SK-N-SH (cell line): ENCODE results near the gene SLC2A9. TPM values are rescaled to one million over a fixed set of nuclear protein-coding genes. Genes with fewer than 3 reads are reported as not detected.

Source experiments
- CTCF ChIA-PET: fragments of 300-600, 350-600 bp; formaldehyde crosslinking; extraction: SDS; loops from one replicate; lab custom pipeline; 2021; lab: Yijun Ruan, JAX
- POLR2A ChIA-PET: fragments of 350-600 bp; sonication (Branson Sonifier 250); formaldehyde crosslinking; extraction: SDS; loops from one replicate; lab custom pipeline; 2020; ENCODE audit warnings: antibody characterized with exemption, inconsistent platforms; lab: Yijun Ruan, JAX
- DNase-seq: peaks from one replicate; pipeline ENCODE4 v3.0.0; 2012
- H2AFZ ChIP-seq: fragments of 200-600 bp; sonication (generic); 2 replicates; pipeline ENCODE4 v1.8.1; 2016; ENCODE audit warnings: antibody characterized with exemption, mild to moderate bottlenecking, low read depth
- H3F3A ChIP-seq: fragments of 200-600 bp; sonication (generic); replicated peaks from 2 replicates; pipeline ENCODE3; 2016; ENCODE audit warnings: antibody characterized with exemption, mild to moderate bottlenecking; ENCODE audit not compliant: insufficient read depth
- H3K27ac ChIP-seq, 2 experiments: fragments of 200-500 bp in 1 of 2; fragments of 200-600 bp in 1 of 2; sonication (Bioruptor generic) in 1 of 2; sonication (generic), shearing (Covaris generic) in 1 of 2; 2 replicates each; pipeline versions ENCODE4 v1.5.1 to v1.6.1; 2014 to 2016; ENCODE audit warnings: low read depth in 2 of 2, inconsistent platforms in 1 of 2, low read length in 1 of 2, mild to moderate bottlenecking in 1 of 2, mixed read lengths in 1 of 2
- H3K27me3 ChIP-seq: fragments of 200-600 bp; sonication (generic), shearing (Covaris generic); 2 replicates; pipeline ENCODE4 v1.6.1; 2016; ENCODE audit warnings: mixed run types; ENCODE audit not compliant: insufficient read depth
- H3K36me3 ChIP-seq, 2 experiments: fragments of 200-500 bp in 1 of 2; fragments of 200-600 bp in 1 of 2; sonication (Bioruptor generic) in 1 of 2; sonication (generic) in 1 of 2; replicated peaks in 1 of 2; 2 replicates each; pipeline versions ENCODE3 to v1.5.1; 2014 to 2016; ENCODE audit warnings: low read length in 1 of 2, mild to moderate bottlenecking in 1 of 2; ENCODE audit not compliant: insufficient read depth in 2 of 2, control insufficient read depth in 1 of 2
- H3K4me1 ChIP-seq, 2 experiments: fragments of 200-500 bp in 1 of 2; fragments of 200-600 bp in 1 of 2; sonication (Bioruptor generic) in 1 of 2; sonication (generic), shearing (Covaris generic) in 1 of 2; 2 replicates each; pipeline versions ENCODE4 v1.5.1 to v1.6.1; 2014 to 2016; ENCODE audit warnings: low read depth in 1 of 2, low read length in 1 of 2, mixed run types in 1 of 2; ENCODE audit not compliant: insufficient read depth in 2 of 2, control insufficient read depth in 1 of 2
- H3K4me2 ChIP-seq: fragments of 200-600 bp; sonication (generic), shearing (Covaris generic); 2 replicates; pipeline ENCODE4 v1.6.1; 2017; ENCODE audit warnings: mixed run types
- H3K4me3 ChIP-seq, 2 experiments: fragments of 200-500 bp in 1 of 2; fragments of 200-600 bp in 1 of 2; sonication (Bioruptor generic) in 1 of 2; sonication (generic), shearing (Covaris generic) in 1 of 2; 2 replicates each; pipeline versions ENCODE4 v1.5.1 to v1.8.1; 2014 to 2016; ENCODE audit warnings: low read depth in 2 of 2, inconsistent platforms in 1 of 2, low read length in 1 of 2, mild to moderate bottlenecking in 1 of 2, mixed read lengths in 1 of 2, moderate library complexity in 1 of 2
- H3K79me2 ChIP-seq: fragments of 200-600 bp; sonication (generic); 2 replicates; pipeline ENCODE4 v1.8.1; 2017; ENCODE audit warnings: mild to moderate bottlenecking; ENCODE audit not compliant: insufficient read depth
- H3K9ac ChIP-seq: fragments of 200-600 bp; sonication (generic); 2 replicates; pipeline ENCODE4 v1.6.1; 2017; ENCODE audit warnings: mixed run types
- H3K9me2 ChIP-seq: fragments of 200-600 bp; sonication (generic); 2 replicates; pipeline ENCODE4 v1.6.1; 2017; ENCODE audit warnings: mixed run types
- H3K9me3 ChIP-seq: fragments of 200-600 bp; sonication (generic); 2 replicates; pipeline ENCODE4 v1.6.1; 2017; ENCODE audit warnings: mixed run types, mild to moderate bottlenecking, moderate library complexity
- H4K20me1 ChIP-seq: fragments of 200-600 bp; sonication (generic); 2 replicates; pipeline ENCODE4 v1.6.1; 2017; ENCODE audit warnings: mild to moderate bottlenecking, mixed run types; ENCODE audit not compliant: insufficient read depth
- CHD2 ChIP-seq: fragments of 150-350 bp; IDR thresholded peaks from 2 replicates; pipeline ENCODE4 v1.6.1; 2018; ENCODE audit warnings: low read length; ENCODE audit not compliant: partially characterized antibody
- ELF1 ChIP-seq: IDR thresholded peaks from 2 replicates; pipeline ENCODE4 v1.4.0; 2012
- EP300 ChIP-seq, 2 experiments: IDR thresholded peaks; 2 replicates each; pipeline versions ENCODE4 v1.4.0 to v1.6.1; 2012; ENCODE audit warnings: borderline replicate concordance in 1 of 2, low read depth in 1 of 2, low read length in 1 of 2
- FOXJ3 ChIP-seq: sonication (generic); formaldehyde crosslinking; IDR thresholded peaks from 2 replicates; pipeline ENCODE4 v1.5.1; 2020; ENCODE audit warnings: mild to moderate bottlenecking, missing genetic modification reagents
- FOXM1 ChIP-seq: IDR thresholded peaks from 2 replicates; pipeline ENCODE4 v1.4.0; 2012; ENCODE audit warnings: low read depth, mild to moderate bottlenecking
- MEF2A ChIP-seq: IDR thresholded peaks from 2 replicates; pipeline ENCODE4 v1.4.0; 2012; ENCODE audit warnings: low read depth, borderline replicate concordance
- MXI1 ChIP-seq: IDR thresholded peaks from 2 replicates; pipeline ENCODE4 v1.6.1; 2012; ENCODE audit warnings: mild to moderate bottlenecking, low read depth, low read length, improper control_type of control experiment
- NFIC ChIP-seq: IDR thresholded peaks from 2 replicates; pipeline ENCODE4 v1.4.0; 2012; ENCODE audit warnings: borderline replicate concordance
- RAD21 ChIP-seq: IDR thresholded peaks from 2 replicates; pipeline ENCODE4 v1.6.1; 2012; ENCODE audit warnings: mild to moderate bottlenecking, low read length
- RFX5 ChIP-seq: IDR thresholded peaks from 2 replicates; pipeline ENCODE4 v1.6.1; 2012; ENCODE audit warnings: mild to moderate bottlenecking, improper control_type of control experiment, low read length
- SMC3 ChIP-seq: IDR thresholded peaks from 2 replicates; pipeline ENCODE4 v1.6.1; 2012; ENCODE audit warnings: low read depth, low read length, improper control_type of control experiment
- TCF12 ChIP-seq: IDR thresholded peaks from 2 replicates; pipeline ENCODE4 v1.4.0; 2012
- TEAD4 ChIP-seq: IDR thresholded peaks from 2 replicates; pipeline ENCODE4 v1.4.0; 2012; ENCODE audit warnings: mild to moderate bottlenecking, borderline replicate concordance; ENCODE audit not compliant: insufficient read depth
- YY1 ChIP-seq: IDR thresholded peaks from 2 replicates; pipeline ENCODE4 v1.4.0; 2012; ENCODE audit warnings: low read depth, mild to moderate bottlenecking
- WGBS: methylation state at CpG from one replicate; pipeline ENCODE4 v1.1.6; 2017; ENCODE audit warnings: low lambda C conversion rate; 5-methylcytosine and 5-hydroxymethylcytosine counted together
- polyA plus RNA-seq, 3 experiments: library from polyadenylated mRNA; depleted of rRNA; stranded (reverse); fragments of >200 nt; gene quantifications; 2 replicates each; pipeline ENCODE4 v1.2.3, GENCODE V29; 2012
- TF ChIP-seq, protein P1 (sequence below): fragments of 150-350 bp; IDR thresholded peaks from 2 replicates; pipeline ENCODE4 v1.6.1; 2017; ENCODE audit warnings: antibody characterized with exemption, low read length, low read depth, borderline replicate concordance
- TF ChIP-seq, protein P2 (sequence below): IDR thresholded peaks from 2 replicates; pipeline ENCODE4; 2012
- TF ChIP-seq, protein P3 (sequence below): IDR thresholded peaks from 2 replicates; pipeline ENCODE4 v1.4.0; 2012; ENCODE audit warnings: low read depth, borderline replicate concordance

SLC2A9 gene
- polyA plus RNA-seq, 1 of the 3 experiments (the other 2 are of a cell fraction), result not detected

DNA sequence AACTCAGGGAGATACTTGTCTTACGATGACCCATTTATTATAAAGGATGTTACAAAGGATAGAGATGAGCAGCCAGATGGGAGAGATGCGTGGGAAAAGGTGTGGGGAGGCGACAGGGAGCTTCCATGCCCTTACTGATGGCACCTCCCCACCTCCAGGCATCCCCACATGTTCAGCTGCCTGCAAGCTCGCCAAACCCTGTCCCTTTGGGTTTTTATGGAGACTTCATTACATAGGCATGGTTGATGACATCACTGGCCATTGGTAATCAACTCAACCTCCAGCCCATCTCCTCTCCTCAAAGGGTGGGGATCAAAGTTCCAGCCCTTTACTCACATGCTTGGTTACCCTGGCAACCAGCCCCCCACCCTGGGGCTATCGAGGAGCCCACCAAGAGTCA, 29.4 kb upstream of the SLC2A9 start:
- H3K9me3 ChIP-seq, result no peaks in the 10 kb centered on the region
- H3K36me3 ChIP-seq, result no peaks in the 10 kb centered on the region
- H4K20me1 ChIP-seq, result no peaks in the 10 kb centered on the region
- no peak for DNase-seq
- H3K9ac ChIP-seq, result no peak overlapping the region
- H3K79me2 ChIP-seq, result no peaks in the 10 kb centered on the region
- CTCF ChIA-PET, result no interaction called here
- TF ChIP-seq TEAD4 (no peak), FOXJ3 (no peak), YY1 (no peak), RAD21 (no peak), RFX5 (no peak), MEF2A (no peak)
- TF ChIP-seq, protein P1, sequence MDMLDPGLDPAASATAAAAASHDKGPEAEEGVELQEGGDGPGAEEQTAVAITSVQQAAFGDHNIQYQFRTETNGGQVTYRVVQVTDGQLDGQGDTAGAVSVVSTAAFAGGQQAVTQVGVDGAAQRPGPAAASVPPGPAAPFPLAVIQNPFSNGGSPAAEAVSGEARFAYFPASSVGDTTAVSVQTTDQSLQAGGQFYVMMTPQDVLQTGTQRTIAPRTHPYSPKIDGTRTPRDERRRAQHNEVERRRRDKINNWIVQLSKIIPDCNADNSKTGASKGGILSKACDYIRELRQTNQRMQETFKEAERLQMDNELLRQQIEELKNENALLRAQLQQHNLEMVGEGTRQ, result no peak
- TF ChIP-seq, all 33 proteins: peak for 0
- Histone ChIP-seq H3K27ac (no peak overlapping the region), H3K27me3 (no peaks in the 10 kb centered on the region), H3K4me2 (no peak overlapping the region), H3F3A (no peaks in the 10 kb centered on the region), H3K9me2 (no peaks in the 10 kb centered on the region), H3K4me1 (peaks cover 0 to 3% of the 10 kb centered on the region in 2 experiments; a peak in 1 of 4 replicates), H3K4me3 (no peak overlapping the region), H2AFZ (no peak overlapping the region)
- POLR2A ChIA-PET, result no interaction called here
- WGBS, result 21% methylated on average over 3 of the region's 5 CpGs

DNA sequence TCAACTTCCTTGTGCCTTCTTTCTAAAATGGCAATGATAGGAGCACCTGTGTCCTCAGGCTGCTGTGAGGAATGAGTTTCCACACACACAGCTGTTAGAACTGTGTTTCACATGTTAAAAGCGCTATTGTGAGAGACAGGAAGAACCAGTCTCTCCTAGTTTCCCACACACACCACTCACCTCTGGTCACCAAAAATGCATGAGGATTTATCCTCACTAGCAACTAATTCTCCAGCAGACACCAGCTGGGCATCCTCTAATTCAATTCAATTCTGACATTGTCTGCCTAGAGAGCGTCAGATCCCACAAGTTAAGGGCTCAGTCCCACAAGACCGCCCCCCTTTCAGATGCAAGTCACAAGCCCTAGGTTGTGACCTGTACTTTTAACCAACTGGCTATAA, 29.0 kb upstream of the SLC2A9 start:
- no peaks in the 10 kb centered on the region for H3K9me2 ChIP-seq
- no peaks in the 10 kb centered on the region for H3K79me2 ChIP-seq
- H3K27ac ChIP-seq, result no peak overlapping the region
- WGBS, result 49% methylated on average over 3 of the region's 3 CpGs
- H4K20me1 ChIP-seq, result no peaks in the 10 kb centered on the region
- H3K4me3 ChIP-seq, result no peak overlapping the region
- no peaks in the 10 kb centered on the region for H3K27me3 ChIP-seq
- no peaks in the 10 kb centered on the region for H3K9me3 ChIP-seq
- H3K4me2 ChIP-seq, result no peak overlapping the region
- no peaks in the 10 kb centered on the region for H3F3A ChIP-seq
- no peak overlapping the region for H3K9ac ChIP-seq
- CTCF ChIA-PET, result no interaction called here
- peaks cover 0 to 3% of the 10 kb centered on the region in 2 experiments; a peak in 1 of 4 replicates for H3K4me1 ChIP-seq
- no peak for DNase-seq
- H3K36me3 ChIP-seq, result no peaks in the 10 kb centered on the region
- TF ChIP-seq SMC3 (no peak), MXI1 (no peak), TCF12 (no peak), CHD2 (no peak), RAD21 (no peak), NFIC (no peak), MEF2A (no peak), FOXM1 (no peak), EP300 (IDR thresholded peaks at IDR 0.05; ENCODE audit: borderline replicate concordance in 1 of 2, low read depth in 1 of 2, low read length in 1 of 2) (no peak), ELF1 (no peak), RFX5 (no peak)
- TF ChIP-seq, protein P2, sequence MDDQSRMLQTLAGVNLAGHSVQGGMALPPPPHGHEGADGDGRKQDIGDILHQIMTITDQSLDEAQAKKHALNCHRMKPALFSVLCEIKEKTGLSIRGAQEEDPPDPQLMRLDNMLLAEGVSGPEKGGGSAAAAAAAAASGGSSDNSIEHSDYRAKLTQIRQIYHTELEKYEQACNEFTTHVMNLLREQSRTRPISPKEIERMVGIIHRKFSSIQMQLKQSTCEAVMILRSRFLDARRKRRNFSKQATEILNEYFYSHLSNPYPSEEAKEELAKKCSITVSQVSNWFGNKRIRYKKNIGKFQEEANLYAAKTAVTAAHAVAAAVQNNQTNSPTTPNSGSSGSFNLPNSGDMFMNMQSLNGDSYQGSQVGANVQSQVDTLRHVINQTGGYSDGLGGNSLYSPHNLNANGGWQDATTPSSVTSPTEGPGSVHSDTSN, result no peak
- TF ChIP-seq, protein P3, sequence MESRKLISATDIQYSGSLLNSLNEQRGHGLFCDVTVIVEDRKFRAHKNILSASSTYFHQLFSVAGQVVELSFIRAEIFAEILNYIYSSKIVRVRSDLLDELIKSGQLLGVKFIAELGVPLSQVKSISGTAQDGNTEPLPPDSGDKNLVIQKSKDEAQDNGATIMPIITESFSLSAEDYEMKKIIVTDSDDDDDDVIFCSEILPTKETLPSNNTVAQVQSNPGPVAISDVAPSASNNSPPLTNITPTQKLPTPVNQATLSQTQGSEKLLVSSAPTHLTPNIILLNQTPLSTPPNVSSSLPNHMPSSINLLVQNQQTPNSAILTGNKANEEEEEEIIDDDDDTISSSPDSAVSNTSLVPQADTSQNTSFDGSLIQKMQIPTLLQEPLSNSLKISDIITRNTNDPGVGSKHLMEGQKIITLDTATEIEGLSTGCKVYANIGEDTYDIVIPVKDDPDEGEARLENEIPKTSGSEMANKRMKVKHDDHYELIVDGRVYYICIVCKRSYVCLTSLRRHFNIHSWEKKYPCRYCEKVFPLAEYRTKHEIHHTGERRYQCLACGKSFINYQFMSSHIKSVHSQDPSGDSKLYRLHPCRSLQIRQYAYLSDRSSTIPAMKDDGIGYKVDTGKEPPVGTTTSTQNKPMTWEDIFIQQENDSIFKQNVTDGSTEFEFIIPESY, result no peak
- H2AFZ ChIP-seq, result no peak overlapping the region
- POLR2A ChIA-PET, result no interaction called here
